NOMO-1 treated with dmso at 0.1 percent for 144 hours (cell line): ENCODE results near the gene IL17RD.

Experiments used
- DNase-seq: peaks from one replicate; lab custom pipeline; 2025; ENCODE audit not compliant: unreplicated experiment; lab: John Stamatoyannopoulos, UW

IL17RD gene

GRCh38 chr3:57158813-57159738 is 6.1 kb downstream of the IL17RD start:
- DNase-seq: peak; percentile 37

GRCh38 chr3:57158325-57158724 is 6.8 kb downstream of the IL17RD start:
- DNase-seq: no peak

GRCh38 chr3:57157545-57157944 is 7.6 kb downstream of the IL17RD start:
- DNase-seq: no peak

- no peak for DNase-seq
Observed at GRCh38 chr3:57155310-57155643, 9.9 kb downstream of the IL17RD start.

GRCh38 chr3:57154470-57155309 is 10.5 kb downstream of the IL17RD start:
- no peak for DNase-seq

- DNase-seq: no peak
Observed at GRCh38 chr3:57152151-57153143, 12.7 kb downstream of the IL17RD start.

- DNase-seq: no peak
Observed at GRCh38 chr3:57151749-57152148, 13.4 kb downstream of the IL17RD start.

- DNase-seq: no peak
Observed at GRCh38 chr3:57151021-57151449, 14.1 kb downstream of the IL17RD start.

- DNase-seq: no peak
Observed at GRCh38 chr3:57150113-57150581, 15.0 kb downstream of the IL17RD start.

- DNase-seq: no peak
Observed at GRCh38 chr3:57147071-57147470, 18.1 kb downstream of the IL17RD start.

- no peak for DNase-seq
Observed at GRCh38 chr3:57145852-57146251, 19.3 kb downstream of the IL17RD start.

GRCh38 chr3:57144952-57145351 is 20.2 kb downstream of the IL17RD start:
- DNase-seq: no peak

- DNase-seq: no peak
Observed at GRCh38 chr3:57143886-57144459, 21.2 kb downstream of the IL17RD start.

- DNase-seq: no peak
Observed at GRCh38 chr3:57142411-57142723, 22.8 kb downstream of the IL17RD start.

GRCh38 chr3:57141719-57142410 is 23.3 kb downstream of the IL17RD start:
- DNase-seq: no peak

GRCh38 chr3:57140894-57141293 is 24.3 kb downstream of the IL17RD start:
- no peak for DNase-seq

GRCh38 chr3:57135964-57136719 is 29.0 kb downstream of the IL17RD start:
- no peak for DNase-seq

- DNase-seq: no peak
Observed at GRCh38 chr3:57133157-57133556, 32.0 kb downstream of the IL17RD start.

GRCh38 chr3:57132674-57133073 is 32.5 kb downstream of the IL17RD start:
- no peak for DNase-seq
